Fibroblast of pulmonary artery (primary cell): Measurements from ENCODE around the gene CASQ1.

Experiments
- DNase-seq: peaks from one replicate; pipeline ENCODE4 v3.0.0-alpha.2; 2010; ENCODE audit warnings: low read depth
- H3K4me3 ChIP-seq: replicated peaks from 2 replicates; pipeline ENCODE4 v1.5.1; 2011; ENCODE audit warnings: low read depth, mild to moderate bottlenecking, control low read depth, low read length, moderate library complexity
- CTCF ChIP-seq: IDR thresholded peaks from 2 replicates; pipeline ENCODE4 v1.5.1; 2011; ENCODE audit warnings: mild to moderate bottlenecking, control low read depth, low read length, inconsistent platforms; ENCODE audit errors: missing control alignments

Gene CASQ1

DNA sequence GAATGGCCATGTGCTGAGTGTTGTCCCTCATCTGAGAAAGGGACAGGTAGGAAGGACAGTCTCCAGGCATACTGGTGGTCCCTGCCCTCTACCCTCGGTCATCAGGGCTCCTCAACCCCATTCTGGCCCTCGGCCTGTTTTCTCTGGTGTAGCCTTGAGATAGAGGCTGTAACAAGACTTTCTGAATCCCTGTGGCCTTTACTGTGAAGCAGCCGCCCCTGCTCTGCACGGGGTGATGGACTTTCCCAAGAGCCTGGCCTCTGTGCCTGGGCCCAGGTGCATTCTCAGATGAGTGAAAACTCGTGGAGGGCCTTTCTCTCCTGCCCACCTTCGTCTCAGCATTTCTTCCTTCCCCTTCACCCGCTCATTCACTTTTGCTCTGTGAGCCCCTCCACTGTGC is 3.0 kb upstream of the CASQ1 start:
- DNase-seq, result no peak
- no peak for TF ChIP-seq CTCF
- no peak overlapping the region for H3K4me3 ChIP-seq

DNA sequence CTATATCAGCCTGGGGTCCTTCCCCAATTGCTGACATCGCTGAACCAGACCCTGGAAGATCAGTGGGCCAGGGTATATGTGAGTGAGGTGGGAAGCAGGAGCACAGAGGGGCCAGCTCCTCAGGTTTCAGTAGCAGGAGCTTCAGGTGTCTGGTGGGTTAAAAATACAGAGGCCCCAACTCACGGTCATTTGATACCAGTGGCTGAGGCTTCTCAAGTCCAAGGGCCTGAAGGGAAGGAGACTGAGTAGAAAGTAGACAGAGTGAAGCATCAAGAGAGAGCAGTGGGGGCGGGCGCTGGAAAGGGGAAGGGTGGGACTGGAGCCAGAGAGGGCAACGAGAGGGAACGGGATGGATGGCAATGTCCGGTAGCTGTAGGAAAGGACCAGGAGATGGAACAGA is 2.0 kb upstream of the CASQ1 start:
- TF ChIP-seq CTCF, result no peak
- H3K4me3 ChIP-seq, result no peak overlapping the region
- DNase-seq, result no peak

- TF ChIP-seq CTCF, result no peak
- DNase-seq, result no peak
- H3K4me3 ChIP-seq, result no peak overlapping the region
These were observed 1.4 kb downstream of the CASQ1 start for GRCh38 chr1:160191756-160192155.

- TF ChIP-seq CTCF, result no peak
- no peak for DNase-seq
- no peak overlapping the region for H3K4me3 ChIP-seq
These were observed 1.9 kb downstream of the CASQ1 start for GRCh38 chr1:160192234-160192633.

GRCh38 chr1:160193091-160193819 is 2.9 kb downstream of the CASQ1 start:
- peak; percentile 95 for TF ChIP-seq CTCF
- H3K4me3 ChIP-seq, result no peak overlapping the region
- peak; percentile 87 for DNase-seq

DNA sequence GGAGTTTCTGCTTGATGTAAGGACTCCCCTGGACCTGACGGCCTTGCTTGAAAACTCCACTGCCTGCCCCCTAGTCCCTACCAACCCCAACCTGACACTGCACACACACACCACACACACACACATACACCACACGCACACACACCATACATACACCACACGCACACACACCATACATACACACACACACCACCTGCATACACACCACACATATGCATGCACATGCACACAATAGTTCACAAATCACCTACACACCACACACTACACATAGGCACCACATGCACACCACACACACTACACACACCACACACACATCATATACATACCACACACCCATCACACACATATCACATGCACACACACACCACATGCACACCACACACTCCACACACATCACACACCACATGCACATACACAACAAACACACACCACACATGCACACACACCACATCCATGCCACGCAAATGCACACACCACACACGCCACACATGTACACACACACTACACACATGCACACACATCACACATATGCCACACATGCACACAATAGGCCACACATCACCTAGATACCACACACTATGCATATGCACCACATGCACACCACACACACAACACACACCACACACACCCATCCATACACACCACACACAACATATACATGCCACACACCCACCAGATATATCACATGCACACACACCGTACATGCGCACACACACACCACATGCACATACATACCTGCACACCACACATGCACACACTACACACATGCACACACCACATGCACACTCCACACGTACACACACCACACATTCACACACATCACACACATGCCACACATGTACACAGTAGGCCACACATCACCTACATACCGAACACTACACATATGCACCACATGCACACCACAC is 3.7 kb downstream of the CASQ1 start:
- DNase-seq, result no peak
- TF ChIP-seq CTCF, result no peak
- no peak overlapping the region for H3K4me3 ChIP-seq
